Measurements from ENCODE around the gene NDUFA1.
"Not testable (repeated sequence)": the region's sequence is repeated elsewhere in the genome, so short reads cannot be mapped to it uniquely, and the experiment has no call there.

Gene NDUFA1

GRCh38 chrX:119871599-119872395 lies at the start of gene NDUFA1, which contains the start of gene RNF113A:
Gene NDUFA1 (plus strand): TSS chrX:119871832. CDS start chrX:119871912, 80 bp downstream.
Gene RNF113A (minus strand): TSS chrX:119871733. CDS start chrX:119871613, 120 bp downstream.
- DNase-seq: peak; percentile 54 to 81

DNA sequence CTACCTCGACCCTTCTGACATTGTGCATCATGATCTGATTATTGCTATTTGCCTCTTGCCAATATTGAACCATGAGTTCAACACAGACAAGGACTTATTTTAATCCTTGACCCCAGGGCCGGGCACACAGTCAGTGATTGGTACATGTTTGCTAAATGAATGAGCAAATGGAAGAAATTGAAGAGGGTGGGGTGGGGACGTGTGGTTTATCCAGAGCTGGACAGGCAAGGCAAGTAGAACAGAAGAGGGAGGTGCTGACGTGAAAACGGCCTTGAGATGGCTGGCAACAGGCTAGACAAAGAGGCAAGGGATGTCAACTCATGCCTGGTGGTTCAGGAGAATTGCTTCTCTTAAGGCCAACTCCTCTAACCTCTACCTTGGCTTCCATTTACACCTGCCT lies 47.4 kb upstream of the NDUFA1 start:
- not testable (repeated sequence) for DNase-seq

- DNase-seq: no peak
These were observed 45.2 kb upstream of the NDUFA1 start for GRCh38 chrX:119826399-119826959.

DNA sequence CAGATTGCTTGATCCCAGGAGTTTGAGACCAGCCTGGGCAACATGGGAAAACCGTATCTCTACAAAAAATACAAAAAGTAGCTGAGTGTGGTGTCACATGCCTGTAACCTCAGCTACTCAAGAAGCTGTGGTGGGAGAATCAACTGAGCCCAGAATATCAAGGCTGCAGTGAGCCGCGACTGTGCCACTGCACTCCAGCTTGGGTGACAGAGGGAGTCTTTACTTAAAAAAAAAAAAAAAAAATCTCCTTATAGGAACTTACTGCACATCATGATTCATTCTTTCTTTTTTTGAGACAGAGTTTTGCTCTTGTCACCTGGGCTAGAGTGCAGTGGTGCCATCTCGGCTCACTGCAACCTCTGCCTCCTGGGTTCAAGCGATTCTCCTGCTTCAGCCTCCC lies 43.2 kb upstream of the NDUFA1 start:
- DNase-seq: no peak

GRCh38 chrX:119833905-119834304 lies 37.7 kb upstream of the NDUFA1 start:
- no peak for DNase-seq

GRCh38 chrX:119852382-119853353 lies 19.0 kb upstream of the NDUFA1 start, which contains the start of gene UPF3B:
Gene UPF3B (minus strand): TSS chrX:119852963. CDS start chrX:119852928, 35 bp downstream.
- DNase-seq: peak; percentile 97

DNA sequence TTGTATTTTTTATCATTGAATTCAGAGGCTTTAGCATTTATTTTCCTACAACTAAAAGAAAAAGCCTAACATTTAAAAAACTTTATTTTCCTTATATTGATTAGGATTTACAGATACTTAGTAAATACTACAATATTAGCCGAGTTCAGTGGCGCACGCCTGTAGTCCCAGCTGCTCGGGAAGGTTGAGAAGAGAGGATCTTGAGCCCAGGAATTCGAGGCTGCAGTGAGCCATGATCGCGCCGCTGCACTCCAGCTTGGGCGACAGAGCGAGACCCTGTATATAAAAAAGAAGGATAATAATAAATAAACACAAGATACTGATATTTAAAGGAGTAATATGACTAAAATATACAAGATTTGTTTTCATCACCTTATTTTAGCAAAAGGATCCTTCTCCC lies 18.2 kb upstream of the NDUFA1 start:
- DNase-seq: no peak

GRCh38 chrX:119870626-119871131 lies 953 bp upstream of the NDUFA1 start:
- DNase-seq: no peak

DNA sequence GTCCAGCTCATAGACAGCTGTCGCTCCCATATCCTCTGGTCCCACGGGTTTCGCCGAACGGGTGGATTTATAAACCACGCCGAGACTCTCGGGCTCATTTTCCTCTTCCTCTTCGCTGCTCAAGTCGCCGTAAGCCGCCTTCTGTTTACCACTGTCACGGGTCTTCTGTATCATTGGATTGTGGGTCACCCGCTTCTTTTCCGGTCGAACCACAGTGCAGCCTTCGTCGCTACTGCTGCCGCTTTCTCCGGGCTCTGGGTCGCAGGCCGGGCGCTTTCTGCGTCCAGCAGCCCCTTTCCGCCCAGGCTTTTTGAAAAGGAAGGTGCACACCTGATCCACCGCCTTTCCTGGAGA lies 410 bp upstream of the NDUFA1 start:
- no peak for DNase-seq

DNA sequence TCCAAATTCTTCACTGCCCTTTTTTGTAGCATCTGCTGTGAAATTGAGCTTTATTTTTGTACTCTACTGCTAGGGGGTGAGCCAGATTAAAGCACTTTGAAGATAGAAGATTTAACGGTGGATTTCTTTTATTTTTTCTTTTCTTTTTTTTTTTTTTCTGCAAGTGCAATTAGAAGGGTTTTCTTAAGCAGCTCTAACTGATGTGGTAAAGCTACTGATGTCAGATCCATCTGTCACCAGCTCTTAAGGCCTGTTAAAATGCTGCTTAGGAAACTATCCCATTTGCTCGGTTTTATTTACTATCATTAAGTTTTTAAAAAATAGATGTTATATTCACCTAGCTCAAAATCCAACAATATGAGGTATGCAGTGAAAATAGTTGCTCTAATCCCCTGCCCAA lies 7.1 kb downstream of the NDUFA1 start:
- no peak for DNase-seq

- no peak for DNase-seq
These were observed 8.4 kb downstream of the NDUFA1 start for GRCh38 chrX:119880076-119880475.

DNA sequence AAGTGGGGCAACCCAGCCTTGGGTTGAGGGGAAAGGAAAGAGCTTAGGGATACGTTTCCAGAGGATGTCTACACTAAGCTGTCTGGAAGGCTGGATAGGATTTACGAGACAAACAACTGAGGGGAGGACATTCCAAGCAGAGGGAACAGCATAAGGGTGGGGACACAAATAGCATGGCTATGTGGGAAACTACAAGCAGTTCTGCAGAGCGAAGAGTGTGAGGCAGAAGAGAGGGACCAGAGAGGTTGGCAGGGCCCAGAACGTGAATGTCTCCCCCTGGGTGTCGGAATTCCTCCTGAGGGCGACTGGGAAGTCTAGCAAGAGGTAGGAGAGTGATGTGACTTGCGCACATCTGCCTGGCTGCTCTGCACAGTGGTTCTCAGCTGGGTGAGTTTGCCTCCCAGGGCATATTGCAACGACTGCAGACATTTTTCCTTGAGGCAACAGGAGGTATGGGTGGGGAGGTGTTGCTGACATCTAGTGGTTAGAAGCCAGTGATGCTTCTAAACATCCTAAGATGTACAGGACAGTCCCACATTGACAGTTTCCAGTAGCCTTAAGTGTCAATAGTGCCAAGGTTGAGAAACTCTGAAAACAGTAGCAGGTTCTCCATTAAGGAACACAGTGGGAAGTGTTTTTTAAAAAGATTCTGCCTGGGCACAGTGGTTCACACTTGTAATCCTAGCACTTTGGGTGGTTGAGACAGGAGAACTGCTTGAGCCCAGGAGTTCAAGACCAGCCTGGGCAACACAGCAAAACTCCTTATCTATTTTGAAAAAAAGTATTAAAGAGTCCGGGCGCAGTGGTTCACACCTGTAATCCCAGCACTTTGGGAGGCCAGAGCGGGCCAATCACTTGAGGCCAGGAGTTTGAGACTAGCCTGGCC lies 9.2 kb downstream of the NDUFA1 start:
- peak in 1 of 2 experiments; percentile 2 for DNase-seq

- DNase-seq: no peak
These were observed 14.2 kb downstream of the NDUFA1 start for GRCh38 chrX:119885554-119886428.

- DNase-seq: peak; percentile 39 to 72
These were observed 16.2 kb downstream of the NDUFA1 start for GRCh38 chrX:119887721-119888425.

- DNase-seq: not testable (repeated sequence)
These were observed 19.0 kb downstream of the NDUFA1 start for GRCh38 chrX:119890626-119891025.

DNA sequence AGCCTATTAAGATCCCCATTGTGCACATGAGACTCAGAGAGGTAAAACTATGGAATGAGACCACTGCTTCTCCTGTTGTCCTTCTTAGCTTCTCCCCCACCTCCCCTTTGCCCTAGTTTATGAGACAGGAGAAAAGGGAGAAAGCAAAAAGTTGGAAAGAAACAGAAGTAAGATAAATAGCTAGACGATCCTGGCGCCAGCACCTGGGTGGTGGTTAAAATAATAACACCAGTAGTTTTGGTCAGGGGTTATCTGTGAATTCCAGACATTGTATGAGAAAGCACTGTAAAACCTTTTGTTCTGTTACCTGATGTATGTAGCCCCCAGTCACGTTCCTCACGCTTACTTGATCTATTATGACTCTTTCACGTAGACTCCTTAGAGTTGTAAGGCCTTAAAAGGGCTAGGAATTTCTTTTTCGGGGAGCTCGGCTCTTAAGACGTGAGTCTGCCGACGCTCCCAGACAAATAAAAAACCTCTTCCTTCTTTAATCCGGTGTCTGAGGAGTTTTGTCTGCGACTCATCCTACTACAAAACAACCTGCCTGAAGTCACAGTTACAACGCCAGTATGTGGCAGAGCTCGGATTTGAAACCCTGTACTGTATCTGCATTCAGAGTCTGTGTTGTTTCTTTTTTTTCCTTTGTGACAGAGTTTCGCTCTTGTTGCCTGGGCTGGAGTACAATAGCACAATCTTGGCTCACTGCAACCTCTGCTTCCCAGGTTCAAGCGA lies 20.5 kb downstream of the NDUFA1 start:
- DNase-seq: not testable (repeated sequence)

DNA sequence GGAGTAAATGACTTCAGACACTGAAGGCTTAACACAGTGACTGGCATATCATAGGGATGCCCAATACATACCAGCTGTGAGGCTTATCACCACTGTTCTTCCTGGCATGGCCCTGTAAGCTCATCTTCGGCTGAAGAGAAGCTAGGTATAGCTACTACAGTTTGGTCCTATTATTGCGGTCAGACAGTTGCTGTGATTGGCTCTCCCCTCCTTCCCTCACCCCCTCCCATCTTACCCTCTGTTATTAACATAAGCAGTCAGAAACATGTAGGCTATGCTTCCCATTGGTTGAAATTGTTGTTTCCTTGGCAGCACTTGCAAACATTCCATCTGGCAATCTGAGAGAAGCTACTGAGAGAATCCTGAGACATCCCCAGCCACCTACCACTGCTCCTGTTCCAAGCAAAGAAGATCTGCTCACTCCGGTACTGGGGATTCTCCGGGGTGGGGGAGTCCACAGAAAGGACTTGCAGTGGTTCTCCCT lies 24.3 kb downstream of the NDUFA1 start, which contains the start of gene AKAP14:
AKAP14 (plus strand) TSS at position 51 of the 484 bp plus-strand sequence. CDS start 7,331 bp downstream, outside the sequence.
- no peak for DNase-seq

DNA sequence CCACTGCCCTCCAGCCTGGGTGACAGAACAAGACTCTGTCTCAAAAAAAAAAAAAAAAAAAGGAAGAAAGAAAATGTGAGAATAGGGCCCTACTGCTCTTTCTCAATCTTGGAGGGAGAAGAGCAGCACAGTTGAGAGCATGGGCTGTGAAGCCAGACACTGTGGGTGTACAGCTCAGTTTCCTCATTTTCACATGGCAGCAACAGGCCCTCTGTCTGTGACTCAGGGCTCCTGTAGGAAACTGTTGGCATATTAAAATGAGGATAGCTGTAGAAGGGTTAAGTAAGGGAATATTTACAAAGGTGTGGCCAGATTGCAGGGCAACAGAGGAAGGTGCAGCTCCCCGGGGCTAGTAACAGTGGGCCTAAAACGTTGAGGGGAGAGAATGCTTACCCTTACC lies 27.5 kb downstream of the NDUFA1 start:
- no peak for DNase-seq

DNA sequence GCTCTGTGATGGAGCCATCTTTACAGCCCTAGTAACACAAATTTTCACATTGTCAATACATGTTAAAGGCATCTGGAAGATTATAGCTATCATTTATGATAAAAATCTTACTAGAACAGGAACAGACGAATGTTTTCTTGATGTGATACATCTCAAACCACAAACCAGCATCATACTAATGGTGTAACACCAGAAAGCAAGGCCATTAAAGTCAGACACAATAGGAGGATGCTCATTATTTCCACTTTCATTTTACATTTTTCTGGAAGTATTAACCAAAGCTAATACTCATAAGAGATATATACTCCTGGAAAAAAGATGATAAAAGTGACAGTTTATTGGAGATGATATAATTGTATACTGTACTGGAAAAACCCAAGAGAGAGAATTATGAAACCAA lies 29.3 kb downstream of the NDUFA1 start:
- DNase-seq: no peak
